Panc1 (cell line): Measurements from ENCODE around the gene NPAS3. TPM values are rescaled to one million over a fixed set of nuclear protein-coding genes. Genes with fewer than 3 reads are reported as not detected.

Experiments
- ATAC-seq: fragments of 200-7000 bp; cut with Tn5 transposase; 2 replicates; pipeline ENCODE4 v1.9.1; 2020; ENCODE audit warnings: mild to moderate bottlenecking, moderate library complexity
- BruUV-seq: library from RNA; stranded (reverse); fragments of 400-500 nt; replicated peaks from 2 replicates; lab custom pipeline; 2021; lab: Mats Ljungman, UMichigan
- CTCF ChIA-PET: fragments of 300-600 bp; sonication (Branson Sonifier 250); formaldehyde crosslinking; loops from one replicate; lab custom pipeline; 2022; ENCODE audit warnings: antibody characterized with exemption; lab: Charles Lee
- POLR2A ChIA-PET: fragments of 300-600 bp; sonication (Branson Sonifier 250); formaldehyde crosslinking; loops from one replicate; lab custom pipeline; 2022; ENCODE audit warnings: antibody characterized with exemption; lab: Charles Lee
- DNase-seq: peaks from one replicate; pipeline ENCODE4 v3.0.0-alpha.2; 2010; ENCODE audit warnings: low read depth, low spot score
- H3K27ac ChIP-seq: 2 replicates; pipeline ENCODE4 v1.5.1; 2011; ENCODE audit warnings: mild to moderate bottlenecking, low read length, inconsistent platforms
- H3K27me3 ChIP-seq: fragments of 200-500 bp; sonication (Bioruptor generic); 2 replicates; pipeline ENCODE4 v1.6.0; 2014; ENCODE audit warnings: low read length, inconsistent platforms; ENCODE audit not compliant: control insufficient read depth, insufficient read depth
- H3K36me3 ChIP-seq: fragments of 200-500 bp; sonication (Bioruptor generic); 2 replicates; pipeline ENCODE4 v1.5.1; 2014; ENCODE audit warnings: inconsistent platforms, mild to moderate bottlenecking, low read length, moderate library complexity; ENCODE audit not compliant: control insufficient read depth, insufficient read depth
- H3K4me1 ChIP-seq: 2 replicates; pipeline ENCODE4 v1.5.1; 2011; ENCODE audit warnings: inconsistent platforms, mild to moderate bottlenecking, low read length, moderate library complexity; ENCODE audit not compliant: control insufficient read depth, insufficient read depth
- H3K4me3 ChIP-seq, 2 experiments: 2 replicates each; pipeline ENCODE4 v1.5.1; 2011 to 2012; ENCODE audit warnings: low read depth in 2 of 2, low read length in 2 of 2, mild to moderate bottlenecking in 2 of 2, inconsistent platforms in 1 of 2, moderate library complexity in 1 of 2
- H3K9me3 ChIP-seq: fragments of 200-500 bp; sonication (Bioruptor generic); 2 replicates; pipeline ENCODE4 v1.5.1; 2014; ENCODE audit warnings: low read depth, mild to moderate bottlenecking, inconsistent platforms, low read length, moderate library complexity; ENCODE audit not compliant: control insufficient read depth, insufficient read depth
- CTCF ChIP-seq: fragments of 450-650 bp; IDR thresholded peaks from 2 replicates; pipeline ENCODE4 v1.5.1; 2017; ENCODE audit warnings: mild to moderate bottlenecking
- POLR2AphosphoS5 ChIP-seq: IDR thresholded peaks from 2 replicates; pipeline ENCODE4 v1.6.1; 2012; ENCODE audit warnings: mild to moderate bottlenecking, low read depth, low read length, moderate library complexity
- REST ChIP-seq, 2 experiments: IDR thresholded peaks; 2 replicates each; pipeline ENCODE4 v1.6.1; 2011 to 2012; ENCODE audit warnings: low read depth in 2 of 2, control low read depth in 1 of 2, low read length in 1 of 2, mild to moderate bottlenecking in 1 of 2, moderate library complexity in 1 of 2; ENCODE audit not compliant: insufficient read depth in 1 of 2
- SIN3A ChIP-seq: IDR thresholded peaks from 2 replicates; pipeline ENCODE4 v1.6.1; 2012; ENCODE audit warnings: low read depth, mild to moderate bottlenecking, low read length, moderate library complexity, borderline replicate concordance; ENCODE audit not compliant: insufficient read depth
- TCF7L2 ChIP-seq: IDR thresholded peaks from 2 replicates; pipeline ENCODE4 v1.6.1; 2011; ENCODE audit warnings: mild to moderate bottlenecking, low read depth, low read length, inconsistent platforms
- in situ Hi-C: cut with HindIII; loops from 2 replicates; pipeline ENCODE4 v1.10.0; 2016; ENCODE audit warnings: low sequenced_read_pairs, low pct_unique_long_range_greater_than_20kb
- intact Hi-C: fragments of 100-400 bp; cut with micrococcal nuclease; formaldehyde crosslinking; loops from one replicate; pipeline ENCODE4 v1.10.0; 2022; ENCODE audit not compliant: unreplicated experiment
- total RNA-seq: library from RNA; stranded (reverse); gene quantifications from one replicate; pipeline ENCODE4 v1.2.1, GENCODE V29; 2021; ENCODE audit not compliant: unreplicated experiment

NPAS3 gene
- total RNA-seq, 1 experiment from 2014 or later = 0.23 TPM

- Histone ChIP-seq H3K4me3 (no peak overlapping the region), H3K4me1 (no peaks in the 10 kb centered on the region), H3K36me3 (no peaks in the 10 kb centered on the region), H3K27ac (no peak overlapping the region), H3K9me3 (no peaks in the 10 kb centered on the region), H3K27me3 (no peaks in the 10 kb centered on the region)
- intact Hi-C loops (no loop called here), in situ Hi-C loops (no loop called here)
- ATAC-seq = no peak
- BruUV-seq = no TSS peak
- ChIA-PET CTCF (no interaction called here), POLR2A (no interaction called here)
- no peak for TF ChIP-seq SIN3A
- TF ChIP-seq POLR2AphosphoS5 = no peak
- no peak for TF ChIP-seq TCF7L2
- no peak for TF ChIP-seq CTCF
- no peak for TF ChIP-seq REST (IDR thresholded peaks at IDR 0.05; ENCODE audit: insufficient read depth in 1 of 2, low read depth in 2 of 2, low read length in 1 of 2)
- DNase-seq = no peak
Measured at GRCh38 chr14:33622496-33622895, 683.8 kb downstream of the NPAS3 start.

GRCh38 chr14:33629792-33630191 lies 691.1 kb downstream of the NPAS3 start:
- DNase-seq = no peak
- Histone ChIP-seq H3K4me1 (no peaks in the 10 kb centered on the region), H3K9me3 (no peaks in the 10 kb centered on the region), H3K4me3 (no peak overlapping the region), H3K36me3 (no peaks in the 10 kb centered on the region), H3K27me3 (no peaks in the 10 kb centered on the region), H3K27ac (no peak overlapping the region)
- intact Hi-C loops = no loop called here
- ChIA-PET CTCF (no interaction called here), POLR2A (no interaction called here)
- no peak for ATAC-seq
- TF ChIP-seq CTCF (no peak), TCF7L2 (no peak), SIN3A (no peak), POLR2AphosphoS5 (no peak)
- in situ Hi-C loops = no loop called here
- no TSS peak for BruUV-seq
